SK-N-SH (cell line): ENCODE results near the gene MAPKAP1. TPM values are rescaled to one million over a fixed set of nuclear protein-coding genes. Genes with fewer than 3 reads are reported as not detected.
A peak's percentile ranks its signal among the peaks of the same experiment; 100 is the strongest.

Experiments used
- CTCF ChIA-PET: fragments of 300-600, 350-600 bp; formaldehyde crosslinking; extraction: SDS; loops from one replicate; lab custom pipeline; 2021; lab: Yijun Ruan, JAX
- POLR2A ChIA-PET: fragments of 350-600 bp; sonication (Branson Sonifier 250); formaldehyde crosslinking; extraction: SDS; loops from one replicate; lab custom pipeline; 2020; ENCODE audit warnings: antibody characterized with exemption, inconsistent platforms; lab: Yijun Ruan, JAX
- DNase-seq: peaks from one replicate; pipeline ENCODE4 v3.0.0; 2012
- H2AFZ ChIP-seq: fragments of 200-600 bp; sonication (generic); 2 replicates; pipeline ENCODE4 v1.8.1; 2016; ENCODE audit warnings: antibody characterized with exemption, mild to moderate bottlenecking, low read depth
- H3F3A ChIP-seq: fragments of 200-600 bp; sonication (generic); replicated peaks from 2 replicates; pipeline ENCODE3; 2016; ENCODE audit warnings: antibody characterized with exemption, mild to moderate bottlenecking; ENCODE audit not compliant: insufficient read depth
- H3K27ac ChIP-seq, 2 experiments: fragments of 200-500 bp in 1 of 2; fragments of 200-600 bp in 1 of 2; sonication (Bioruptor generic) in 1 of 2; sonication (generic), shearing (Covaris generic) in 1 of 2; 2 replicates each; pipeline versions ENCODE4 v1.5.1 to v1.6.1; 2014 to 2016; ENCODE audit warnings: low read depth in 2 of 2, inconsistent platforms in 1 of 2, low read length in 1 of 2, mild to moderate bottlenecking in 1 of 2, mixed read lengths in 1 of 2
- H3K27me3 ChIP-seq: fragments of 200-600 bp; sonication (generic), shearing (Covaris generic); 2 replicates; pipeline ENCODE4 v1.6.1; 2016; ENCODE audit warnings: mixed run types; ENCODE audit not compliant: insufficient read depth
- H3K36me3 ChIP-seq, 2 experiments: fragments of 200-500 bp in 1 of 2; fragments of 200-600 bp in 1 of 2; sonication (Bioruptor generic) in 1 of 2; sonication (generic) in 1 of 2; replicated peaks in 1 of 2; 2 replicates each; pipeline versions ENCODE3 to v1.5.1; 2014 to 2016; ENCODE audit warnings: low read length in 1 of 2, mild to moderate bottlenecking in 1 of 2; ENCODE audit not compliant: insufficient read depth in 2 of 2, control insufficient read depth in 1 of 2
- H3K4me1 ChIP-seq, 2 experiments: fragments of 200-500 bp in 1 of 2; fragments of 200-600 bp in 1 of 2; sonication (Bioruptor generic) in 1 of 2; sonication (generic), shearing (Covaris generic) in 1 of 2; 2 replicates each; pipeline versions ENCODE4 v1.5.1 to v1.6.1; 2014 to 2016; ENCODE audit warnings: low read depth in 1 of 2, low read length in 1 of 2, mixed run types in 1 of 2; ENCODE audit not compliant: insufficient read depth in 2 of 2, control insufficient read depth in 1 of 2
- H3K4me2 ChIP-seq: fragments of 200-600 bp; sonication (generic), shearing (Covaris generic); 2 replicates; pipeline ENCODE4 v1.6.1; 2017; ENCODE audit warnings: mixed run types
- H3K4me3 ChIP-seq, 2 experiments: fragments of 200-500 bp in 1 of 2; fragments of 200-600 bp in 1 of 2; sonication (Bioruptor generic) in 1 of 2; sonication (generic), shearing (Covaris generic) in 1 of 2; 2 replicates each; pipeline versions ENCODE4 v1.5.1 to v1.8.1; 2014 to 2016; ENCODE audit warnings: low read depth in 2 of 2, inconsistent platforms in 1 of 2, low read length in 1 of 2, mild to moderate bottlenecking in 1 of 2, mixed read lengths in 1 of 2, moderate library complexity in 1 of 2
- H3K79me2 ChIP-seq: fragments of 200-600 bp; sonication (generic); 2 replicates; pipeline ENCODE4 v1.8.1; 2017; ENCODE audit warnings: mild to moderate bottlenecking; ENCODE audit not compliant: insufficient read depth
- H3K9ac ChIP-seq: fragments of 200-600 bp; sonication (generic); 2 replicates; pipeline ENCODE4 v1.6.1; 2017; ENCODE audit warnings: mixed run types
- H3K9me2 ChIP-seq: fragments of 200-600 bp; sonication (generic); 2 replicates; pipeline ENCODE4 v1.6.1; 2017; ENCODE audit warnings: mixed run types
- H3K9me3 ChIP-seq: fragments of 200-600 bp; sonication (generic); 2 replicates; pipeline ENCODE4 v1.6.1; 2017; ENCODE audit warnings: mixed run types, mild to moderate bottlenecking, moderate library complexity
- H4K20me1 ChIP-seq: fragments of 200-600 bp; sonication (generic); 2 replicates; pipeline ENCODE4 v1.6.1; 2017; ENCODE audit warnings: mild to moderate bottlenecking, mixed run types; ENCODE audit not compliant: insufficient read depth
- EZH2phosphoT487 ChIP-seq: fragments of 200-600 bp; sonication (generic); IDR thresholded peaks from 2 replicates; pipeline ENCODE4 v1.6.1; 2017; ENCODE audit warnings: low read depth, mixed run types, mild to moderate bottlenecking, antibody characterized with exemption, moderate library complexity, borderline replicate concordance
- GABPA ChIP-seq: IDR thresholded peaks from 2 replicates; pipeline ENCODE4 v1.4.0; 2012; ENCODE audit warnings: low read depth, mild to moderate bottlenecking
- IRF3 ChIP-seq: fragments of 150-350 bp; IDR thresholded peaks from 2 replicates; pipeline ENCODE4 v1.6.1; 2016; ENCODE audit warnings: mild to moderate bottlenecking, low read depth, low read length
- MXI1 ChIP-seq: IDR thresholded peaks from 2 replicates; pipeline ENCODE4 v1.6.1; 2012; ENCODE audit warnings: mild to moderate bottlenecking, low read depth, low read length, improper control_type of control experiment
- NFIC ChIP-seq: IDR thresholded peaks from 2 replicates; pipeline ENCODE4 v1.4.0; 2012; ENCODE audit warnings: borderline replicate concordance
- REST ChIP-seq: IDR thresholded peaks from 2 replicates; pipeline ENCODE4 v1.6.1; 2012; ENCODE audit warnings: mild to moderate bottlenecking, low read depth, low read length, moderate library complexity
- TCF12 ChIP-seq: IDR thresholded peaks from 2 replicates; pipeline ENCODE4 v1.4.0; 2012
- TEAD4 ChIP-seq: IDR thresholded peaks from 2 replicates; pipeline ENCODE4 v1.4.0; 2012; ENCODE audit warnings: mild to moderate bottlenecking, borderline replicate concordance; ENCODE audit not compliant: insufficient read depth
- WGBS: methylation state at CpG from one replicate; pipeline ENCODE4 v1.1.6; 2017; ENCODE audit warnings: low lambda C conversion rate; 5-methylcytosine and 5-hydroxymethylcytosine counted together
- polyA plus RNA-seq, 3 experiments: library from polyadenylated mRNA; depleted of rRNA; stranded (reverse); fragments of >200 nt; gene quantifications; 2 replicates each; pipeline ENCODE4 v1.2.3, GENCODE V29; 2012

Gene MAPKAP1
- polyA plus RNA-seq, 1 of the 3 experiments (the other 2 are of a cell fraction), result 117 TPM

GRCh38 chr9:125703662-125704061 is 3.3 kb downstream of the MAPKAP1 start:
- Histone ChIP-seq H3K9ac (no peak overlapping the region), H3K4me1 (peaks cover 10 to 18% of the 10 kb centered on the region in 2 experiments; a peak in 3 of 4 replicates), H4K20me1 (peaks cover 30% of the 10 kb centered on the region), H3F3A (peaks cover 12% of the 10 kb centered on the region), H3K79me2 (peaks cover 82% of the 10 kb centered on the region), H2AFZ (no peak overlapping the region), H3K4me3 (no peak overlapping the region), H3K27me3 (no peaks in the 10 kb centered on the region), H3K4me2 (no peak overlapping the region), H3K9me2 (no peaks in the 10 kb centered on the region), H3K9me3 (no peaks in the 10 kb centered on the region)
- ChIA-PET POLR2A (no interaction called here), CTCF (interaction anchor here (1.0 kb wide), 1 partner anchor 17 kb away, joined by 3 read pairs; no protein-coding TSS in a partner anchor)
- no peak for DNase-seq
- TF ChIP-seq NFIC (no peak), MXI1 (no peak)
- TF ChIP-seq, all 33 proteins: peak for 0
- no peak overlapping the region for H3K27ac ChIP-seq
- H3K36me3 ChIP-seq, result peaks cover 0 to 5% of the 10 kb centered on the region in 2 experiments
- 93% methylated on average over 4 of the region's 4 CpGs for WGBS

- no peaks in the 10 kb centered on the region for H3K27me3 ChIP-seq
- DNase-seq, result no peak
- POLR2A ChIA-PET, result no interaction called here
- no peak overlapping the region for H2AFZ ChIP-seq
- WGBS, result 85% methylated on average over 6 of the region's 6 CpGs
- TF ChIP-seq IRF3 (no peak), GABPA (no peak), TCF12 (no peak), TEAD4 (no peak), REST (no peak), EZH2phosphoT487 (no peak)
- TF ChIP-seq, all 33 proteins: peak for 0
- Histone ChIP-seq H3K9me3 (no peaks in the 10 kb centered on the region), H3K9ac (no peak overlapping the region), H3K36me3 (peaks cover 0 to 5% of the 10 kb centered on the region in 2 experiments), H3K4me3 (no peak overlapping the region), H3K9me2 (no peaks in the 10 kb centered on the region), H3K79me2 (peaks cover 99% of the 10 kb centered on the region), H3K4me2 (peak overlapping the region; percentile 30; the same call in 1 of the 2 replicates), H3K4me1 (peaks cover 10 to 13% of the 10 kb centered on the region in 2 experiments; a peak in 3 of 4 replicates), H3F3A (peaks cover 16% of the 10 kb centered on the region), H4K20me1 (peaks cover 33% of the 10 kb centered on the region), H3K27ac (peak overlapping the region in 1 of 2 experiments; percentile 33; a peak in 1 of 4 replicates)
- CTCF ChIA-PET, result no interaction called here
Observed at GRCh38 chr9:125701351-125701750, 5.7 kb downstream of the MAPKAP1 start.
